Astrocyte (in vitro differentiated cells and primary cell): ENCODE measurements around the gene RGS9. TPM values are rescaled to one million over a fixed set of nuclear protein-coding genes. Genes with fewer than 3 reads are reported as not detected.

Source experiments
- DNase-seq: peaks from one replicate; pipeline ENCODE4 v3.0.0-alpha.2; 2010; ENCODE audit warnings: low read depth
- FAIRE-seq: peaks from 2 replicates; lab custom pipeline; 2011; peaks lifted over from hg19 to GRCh38; lab: Jason Lieb, UNC
- H2AFZ ChIP-seq: 2 replicates; pipeline ENCODE4 v1.6.0; 2012; ENCODE audit warnings: low read depth, low read length, inconsistent platforms
- H3K27ac ChIP-seq: 2 replicates; pipeline ENCODE4 v1.5.1; 2011; ENCODE audit warnings: low read depth, low read length, inconsistent platforms
- H3K27me3 ChIP-seq: 2 replicates; pipeline ENCODE4 v1.6.0; 2011; ENCODE audit warnings: low read length, inconsistent platforms; ENCODE audit not compliant: insufficient read depth
- H3K36me3 ChIP-seq: 2 replicates; pipeline ENCODE4 v1.5.1; 2011; ENCODE audit warnings: low read length, inconsistent platforms; ENCODE audit not compliant: insufficient read depth
- H3K4me1 ChIP-seq: 2 replicates; pipeline ENCODE4 v1.5.1; 2011; ENCODE audit warnings: low read length, inconsistent platforms; ENCODE audit not compliant: insufficient read depth
- H3K4me2 ChIP-seq: 2 replicates; pipeline ENCODE4 v1.6.0; 2012; ENCODE audit warnings: low read length, inconsistent platforms
- H3K4me3 ChIP-seq: 2 replicates; pipeline ENCODE4 v1.5.1; 2011; ENCODE audit warnings: low read depth, mild to moderate bottlenecking, low read length, inconsistent platforms; ENCODE audit not compliant: insufficient read depth
- H3K79me2 ChIP-seq: 2 replicates; pipeline ENCODE4 v1.6.0; 2012; ENCODE audit warnings: mild to moderate bottlenecking, low read length, inconsistent platforms; ENCODE audit not compliant: insufficient read depth
- H3K9ac ChIP-seq: 2 replicates; pipeline ENCODE4 v1.6.0; 2012; ENCODE audit warnings: mild to moderate bottlenecking, low read length, inconsistent platforms
- H3K9me3 ChIP-seq: 2 replicates; pipeline ENCODE4 v1.5.1; 2012; ENCODE audit warnings: low read depth, mild to moderate bottlenecking, low read length, inconsistent platforms; ENCODE audit not compliant: insufficient read depth
- H4K20me1 ChIP-seq: 2 replicates; pipeline ENCODE4 v1.6.0; 2012; ENCODE audit warnings: low read length, inconsistent platforms; ENCODE audit not compliant: insufficient read depth
- H3K27ac Mint-ChIP-seq: one replicate; pipeline ENCODE4 v1.8.0; 2021; ENCODE audit warnings: mild to moderate bottlenecking, mixed read lengths; ENCODE audit not compliant: unreplicated experiment
- H3K27me3 Mint-ChIP-seq: one replicate; pipeline ENCODE4 v1.8.0; 2021; ENCODE audit warnings: low read depth, mixed read lengths; ENCODE audit not compliant: unreplicated experiment
- H3K36me3 Mint-ChIP-seq: one replicate; pipeline ENCODE4 v1.8.0; 2021; ENCODE audit warnings: low read depth, mixed read lengths; ENCODE audit not compliant: unreplicated experiment
- H3K4me1 Mint-ChIP-seq: one replicate; pipeline ENCODE4 v1.8.0; 2021; ENCODE audit warnings: low read depth, mixed read lengths; ENCODE audit not compliant: unreplicated experiment
- H3K4me3 Mint-ChIP-seq: one replicate; pipeline ENCODE4 v1.8.0; 2021; ENCODE audit warnings: mild to moderate bottlenecking, moderate library complexity, mixed read lengths; ENCODE audit not compliant: unreplicated experiment
- H3K9me3 Mint-ChIP-seq: one replicate; pipeline ENCODE4 v1.8.0; 2021; ENCODE audit warnings: mild to moderate bottlenecking, mixed read lengths; ENCODE audit not compliant: unreplicated experiment
- EZH2 ChIP-seq: IDR thresholded peaks from 2 replicates; pipeline ENCODE4 v1.6.1; 2012; ENCODE audit warnings: mild to moderate bottlenecking, low read length, inconsistent platforms; ENCODE audit not compliant: insufficient read depth
- total RNA-seq: library from RNA; stranded (reverse); gene quantifications from 2 replicates; pipeline ENCODE4 v1.2.1, GENCODE V29; 2021
- TF ChIP-seq, protein P1 (sequence below): IDR thresholded peaks from 2 replicates; pipeline ENCODE4 v1.5.1; 2011; ENCODE audit warnings: low read depth, mild to moderate bottlenecking, inconsistent platforms, low read length, moderate library complexity; ENCODE audit not compliant: insufficient read depth

The RGS9 gene
- total RNA-seq, 1 donor from 2014 or later: 9.4 TPM

DNA sequence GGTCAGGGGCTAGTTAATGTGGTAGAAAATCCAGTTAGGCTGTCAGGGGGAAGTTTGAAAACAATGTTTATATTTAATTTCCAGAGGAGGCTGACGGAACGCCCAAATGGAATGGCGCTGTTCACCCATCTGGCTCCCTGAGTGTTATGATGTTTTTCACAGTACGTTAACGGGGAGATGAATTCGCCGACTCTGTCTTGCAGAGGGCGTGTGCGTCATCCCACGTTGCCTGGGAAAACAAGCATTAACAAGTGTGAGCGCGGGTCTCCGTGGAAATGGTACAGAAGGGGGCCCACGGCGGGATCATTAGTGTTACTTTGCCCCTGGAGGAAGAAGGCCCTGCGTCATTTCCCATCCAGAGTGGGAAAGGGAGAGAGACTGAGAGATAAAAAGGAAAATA is 29.6 kb downstream of the RGS9 start:
- H3K4me2 ChIP-seq: no peak overlapping the region
- Mint-ChIP-seq H3K36me3 (peaks cover 17% of the 10 kb centered on the region), H3K9me3 (peaks cover 7% of the 10 kb centered on the region), H3K4me3 (no peak overlapping the region), H3K27ac (no peak overlapping the region), H3K4me1 (no peaks in the 10 kb centered on the region), H3K27me3 (peaks cover 2% of the 10 kb centered on the region)
- H3K27me3 ChIP-seq: no peaks in the 10 kb centered on the region
- H3K4me3 ChIP-seq: no peak overlapping the region
- DNase-seq (no peak), FAIRE-seq (no peak)
- no peaks in the 10 kb centered on the region for H4K20me1 ChIP-seq
- H3K27ac ChIP-seq: no peak overlapping the region
- H3K9me3 ChIP-seq: no peaks in the 10 kb centered on the region
- H3K79me2 ChIP-seq: no peaks in the 10 kb centered on the region
- peaks cover 8% of the 10 kb centered on the region for H3K4me1 ChIP-seq
- H3K9ac ChIP-seq: no peak overlapping the region
- no peaks in the 10 kb centered on the region for H3K36me3 ChIP-seq
- no peak overlapping the region for H2AFZ ChIP-seq
- TF ChIP-seq EZH2: no peak
- TF ChIP-seq, protein P1, sequence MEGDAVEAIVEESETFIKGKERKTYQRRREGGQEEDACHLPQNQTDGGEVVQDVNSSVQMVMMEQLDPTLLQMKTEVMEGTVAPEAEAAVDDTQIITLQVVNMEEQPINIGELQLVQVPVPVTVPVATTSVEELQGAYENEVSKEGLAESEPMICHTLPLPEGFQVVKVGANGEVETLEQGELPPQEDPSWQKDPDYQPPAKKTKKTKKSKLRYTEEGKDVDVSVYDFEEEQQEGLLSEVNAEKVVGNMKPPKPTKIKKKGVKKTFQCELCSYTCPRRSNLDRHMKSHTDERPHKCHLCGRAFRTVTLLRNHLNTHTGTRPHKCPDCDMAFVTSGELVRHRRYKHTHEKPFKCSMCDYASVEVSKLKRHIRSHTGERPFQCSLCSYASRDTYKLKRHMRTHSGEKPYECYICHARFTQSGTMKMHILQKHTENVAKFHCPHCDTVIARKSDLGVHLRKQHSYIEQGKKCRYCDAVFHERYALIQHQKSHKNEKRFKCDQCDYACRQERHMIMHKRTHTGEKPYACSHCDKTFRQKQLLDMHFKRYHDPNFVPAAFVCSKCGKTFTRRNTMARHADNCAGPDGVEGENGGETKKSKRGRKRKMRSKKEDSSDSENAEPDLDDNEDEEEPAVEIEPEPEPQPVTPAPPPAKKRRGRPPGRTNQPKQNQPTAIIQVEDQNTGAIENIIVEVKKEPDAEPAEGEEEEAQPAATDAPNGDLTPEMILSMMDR: no peak

DNA sequence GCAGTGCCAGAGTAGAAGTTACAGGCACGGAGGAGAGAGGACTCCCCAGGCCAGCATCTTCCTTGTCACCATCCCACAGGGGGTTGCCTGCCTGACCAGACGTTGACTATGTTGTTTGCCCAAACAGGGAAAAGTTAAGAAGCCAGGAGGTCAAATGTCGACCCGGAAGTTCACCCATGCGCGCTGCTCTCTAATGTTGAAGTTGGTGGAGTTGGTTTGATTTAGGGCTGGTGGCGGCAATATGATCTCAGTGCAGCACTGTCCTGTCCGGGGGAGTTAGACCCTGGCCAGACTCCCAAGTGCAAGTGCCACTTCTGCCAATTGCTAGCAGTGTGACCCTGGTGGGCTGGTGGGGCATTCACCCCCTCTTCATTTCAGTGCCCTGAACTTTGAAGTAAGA is 30.4 kb downstream of the RGS9 start:
- no peaks in the 10 kb centered on the region for H3K9me3 ChIP-seq
- no peak overlapping the region for H3K4me2 ChIP-seq
- DNase-seq (no peak), FAIRE-seq (no peak)
- no peaks in the 10 kb centered on the region for H3K36me3 ChIP-seq
- Mint-ChIP-seq H3K36me3 (peaks cover 18% of the 10 kb centered on the region), H3K4me1 (no peaks in the 10 kb centered on the region), H3K4me3 (no peak overlapping the region), H3K9me3 (peaks cover 7% of the 10 kb centered on the region), H3K27ac (no peak overlapping the region), H3K27me3 (peaks cover 2% of the 10 kb centered on the region)
- H3K4me3 ChIP-seq: no peak overlapping the region
- H2AFZ ChIP-seq: no peak overlapping the region
- no peaks in the 10 kb centered on the region for H3K79me2 ChIP-seq
- no peak overlapping the region for H3K27ac ChIP-seq
- H3K4me1 ChIP-seq: peaks cover 8% of the 10 kb centered on the region
- H3K27me3 ChIP-seq: no peaks in the 10 kb centered on the region
- no peak for TF ChIP-seq EZH2
- TF ChIP-seq, protein P1: no peak
- no peak overlapping the region for H3K9ac ChIP-seq
- H4K20me1 ChIP-seq: no peaks in the 10 kb centered on the region

DNA sequence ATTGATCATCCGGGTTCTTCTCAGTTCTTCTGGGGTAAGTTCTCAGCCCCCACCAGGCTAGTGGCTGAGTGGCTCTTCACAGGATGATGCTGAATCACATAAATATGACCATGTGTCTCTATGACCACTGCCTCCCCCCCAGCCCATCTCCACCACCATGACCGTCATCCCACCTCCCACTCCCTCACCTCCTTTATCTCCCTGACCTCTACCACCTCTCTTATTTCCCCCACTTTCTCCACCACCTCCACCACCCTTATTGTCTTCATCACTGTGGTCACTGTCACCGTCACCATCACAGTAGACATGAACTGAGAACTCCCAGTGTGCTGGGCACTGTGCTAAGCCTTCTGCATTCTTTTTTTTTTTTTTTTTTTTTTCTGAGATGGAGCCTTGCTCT is 32.5 kb downstream of the RGS9 start:
- Histone ChIP-seq H3K4me1 (peaks cover 9% of the 10 kb centered on the region), H3K4me2 (no peak overlapping the region), H3K9me3 (peaks cover 3% of the 10 kb centered on the region), H3K9ac (no peak overlapping the region), H3K27me3 (no peaks in the 10 kb centered on the region), H3K36me3 (no peaks in the 10 kb centered on the region), H3K27ac (no peak overlapping the region), H4K20me1 (no peaks in the 10 kb centered on the region), H3K79me2 (no peaks in the 10 kb centered on the region), H3K4me3 (no peak overlapping the region), H2AFZ (no peak overlapping the region)
- TF ChIP-seq EZH2: no peak
- TF ChIP-seq, protein P1: no peak
- FAIRE-seq (no peak), DNase-seq (no peak)
- peaks cover 2% of the 10 kb centered on the region for H3K27me3 Mint-ChIP-seq
- no peak overlapping the region for H3K4me3 Mint-ChIP-seq
- H3K4me1 Mint-ChIP-seq: peaks cover 7% of the 10 kb centered on the region
- peaks cover 3% of the 10 kb centered on the region for H3K9me3 Mint-ChIP-seq
- peaks cover 16% of the 10 kb centered on the region for H3K36me3 Mint-ChIP-seq
- no peak overlapping the region for H3K27ac Mint-ChIP-seq
